Prostate gland (tissue), 2 donors: ENCODE measurements around the gene SLAMF1.

Experiments used
- POLR2A ChIP-seq: fragments of 450-650 bp; IDR thresholded peaks from one replicate; pipeline ENCODE4 v1.6.1; 2016; ENCODE audit warnings: antibody characterized with exemption, mild to moderate bottlenecking
- POLR2AphosphoS5 ChIP-seq: sonication (generic); formaldehyde crosslinking; IDR thresholded peaks from one replicate; pipeline ENCODE4 v1.6.1; 2017; ENCODE audit warnings: antibody characterized with exemption
- TF ChIP-seq, protein P1 (sequence below), 4 experiments: fragments of 200-600 bp in 2 of 4; fragments of 450-650 bp in 2 of 4; sonication (generic) in 2 of 4; IDR thresholded peaks; 1 replicate in 3 of 4; 2 replicates in 1 of 4; pipeline ENCODE4 v1.5.1; 2016 to 2019; ENCODE audit warnings: antibody characterized with exemption in 4 of 4, mild to moderate bottlenecking in 2 of 4, moderate library complexity in 2 of 4

DNA sequence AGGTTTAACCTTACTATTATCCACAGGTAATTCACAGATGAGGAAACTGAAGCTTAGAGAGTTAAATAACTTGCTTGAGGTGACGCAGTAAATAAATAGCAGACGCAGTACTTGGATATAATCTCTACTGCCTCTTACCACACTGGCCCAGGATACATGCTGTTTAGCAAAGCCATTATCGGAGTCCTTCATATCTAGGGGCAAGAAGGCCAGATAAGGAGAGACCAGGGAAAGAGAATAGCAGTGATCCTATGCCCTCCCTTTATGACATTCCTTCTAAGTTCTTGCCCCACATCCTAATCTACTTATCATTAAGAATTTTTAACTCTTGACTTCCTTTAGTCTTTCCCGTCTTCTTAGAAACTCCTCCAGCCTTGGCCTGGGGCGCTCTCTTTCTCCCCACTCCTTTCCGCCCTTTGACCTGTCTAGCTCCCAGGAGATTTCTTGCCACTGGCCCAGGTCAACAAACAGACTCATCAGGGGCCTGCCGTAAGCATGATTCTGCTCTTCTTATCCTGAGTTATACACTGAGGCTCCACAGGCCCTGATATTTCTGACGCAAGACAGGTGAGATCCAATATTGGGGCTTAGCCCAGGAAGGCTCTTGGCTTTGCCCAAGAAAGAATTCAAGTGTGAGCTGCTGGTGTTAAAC is 11.4 kb upstream of the SLAMF1 start:
- TF ChIP-seq, protein P1, sequence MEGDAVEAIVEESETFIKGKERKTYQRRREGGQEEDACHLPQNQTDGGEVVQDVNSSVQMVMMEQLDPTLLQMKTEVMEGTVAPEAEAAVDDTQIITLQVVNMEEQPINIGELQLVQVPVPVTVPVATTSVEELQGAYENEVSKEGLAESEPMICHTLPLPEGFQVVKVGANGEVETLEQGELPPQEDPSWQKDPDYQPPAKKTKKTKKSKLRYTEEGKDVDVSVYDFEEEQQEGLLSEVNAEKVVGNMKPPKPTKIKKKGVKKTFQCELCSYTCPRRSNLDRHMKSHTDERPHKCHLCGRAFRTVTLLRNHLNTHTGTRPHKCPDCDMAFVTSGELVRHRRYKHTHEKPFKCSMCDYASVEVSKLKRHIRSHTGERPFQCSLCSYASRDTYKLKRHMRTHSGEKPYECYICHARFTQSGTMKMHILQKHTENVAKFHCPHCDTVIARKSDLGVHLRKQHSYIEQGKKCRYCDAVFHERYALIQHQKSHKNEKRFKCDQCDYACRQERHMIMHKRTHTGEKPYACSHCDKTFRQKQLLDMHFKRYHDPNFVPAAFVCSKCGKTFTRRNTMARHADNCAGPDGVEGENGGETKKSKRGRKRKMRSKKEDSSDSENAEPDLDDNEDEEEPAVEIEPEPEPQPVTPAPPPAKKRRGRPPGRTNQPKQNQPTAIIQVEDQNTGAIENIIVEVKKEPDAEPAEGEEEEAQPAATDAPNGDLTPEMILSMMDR (IDR thresholded peaks at IDR 0.05) = no peak
- TF ChIP-seq POLR2A (no peak), POLR2AphosphoS5 (no peak)
